ENCODE data around the gene MORN1. TPM values are rescaled to one million over a fixed set of nuclear protein-coding genes. Genes with fewer than 3 reads are reported as not detected.
A peak's percentile ranks its signal among the peaks of the same experiment; 100 is the strongest.

Gene MORN1
- total and polyA plus RNA-seq, 8 donors, result 2.6 to 18.1 (median 5.7) TPM

DNA sequence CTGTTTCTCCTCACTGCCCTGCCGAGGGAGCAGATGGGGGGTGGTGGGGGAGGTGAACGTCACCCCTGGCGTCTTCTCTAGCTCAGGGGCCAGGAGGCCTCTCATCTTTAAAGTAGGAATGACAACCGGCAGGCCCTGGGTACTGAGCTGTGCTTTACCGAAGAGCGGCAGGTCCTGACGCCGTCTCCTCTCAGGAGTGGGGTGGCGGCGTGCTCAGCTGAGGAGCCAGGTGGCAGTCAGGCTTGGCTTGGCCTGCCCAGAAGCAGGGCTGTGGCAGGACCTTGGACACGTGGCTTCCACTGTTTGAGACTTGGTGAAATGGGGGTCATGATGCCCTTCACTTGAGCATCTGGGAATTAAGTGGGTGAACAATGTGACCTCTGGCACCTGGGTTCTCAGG is 3.4 kb upstream of the MORN1 start:
- H3K4me3 ChIP-seq, result peak overlapping the region in 1 of 4 donors; percentile 100
- H3K36me3 ChIP-seq, result peaks cover 36 to 67% (median 61%) of the 10 kb centered on the region in 4 donors
- H3K27me3 ChIP-seq, result no peaks in the 10 kb centered on the region
- 59 to 78% (median 59%) methylated on average over 8 to 11 of the region's 11 CpGs for WGBS, 5 donors
- no peak for DNase-seq
- peak overlapping the region in 4 of 5 donors; percentile 9 to 32 (median 28) for H3K27ac ChIP-seq
- intact Hi-C loops (cut with DNase I; ENCODE audit: low total_unique reads), result no loop called here
- peaks cover 38 to 59% (median 48%) of the 10 kb centered on the region in 4 donors for H3K4me1 ChIP-seq
- TF ChIP-seq POLR2AphosphoS5 (IDR thresholded peaks at IDR 0.05) (no peak), EP300 (IDR thresholded peaks at IDR 0.05) (no peak), POLR2A (IDR thresholded peaks at IDR 0.05) (no peak)
- TF ChIP-seq, protein P1, sequence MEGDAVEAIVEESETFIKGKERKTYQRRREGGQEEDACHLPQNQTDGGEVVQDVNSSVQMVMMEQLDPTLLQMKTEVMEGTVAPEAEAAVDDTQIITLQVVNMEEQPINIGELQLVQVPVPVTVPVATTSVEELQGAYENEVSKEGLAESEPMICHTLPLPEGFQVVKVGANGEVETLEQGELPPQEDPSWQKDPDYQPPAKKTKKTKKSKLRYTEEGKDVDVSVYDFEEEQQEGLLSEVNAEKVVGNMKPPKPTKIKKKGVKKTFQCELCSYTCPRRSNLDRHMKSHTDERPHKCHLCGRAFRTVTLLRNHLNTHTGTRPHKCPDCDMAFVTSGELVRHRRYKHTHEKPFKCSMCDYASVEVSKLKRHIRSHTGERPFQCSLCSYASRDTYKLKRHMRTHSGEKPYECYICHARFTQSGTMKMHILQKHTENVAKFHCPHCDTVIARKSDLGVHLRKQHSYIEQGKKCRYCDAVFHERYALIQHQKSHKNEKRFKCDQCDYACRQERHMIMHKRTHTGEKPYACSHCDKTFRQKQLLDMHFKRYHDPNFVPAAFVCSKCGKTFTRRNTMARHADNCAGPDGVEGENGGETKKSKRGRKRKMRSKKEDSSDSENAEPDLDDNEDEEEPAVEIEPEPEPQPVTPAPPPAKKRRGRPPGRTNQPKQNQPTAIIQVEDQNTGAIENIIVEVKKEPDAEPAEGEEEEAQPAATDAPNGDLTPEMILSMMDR (IDR thresholded peaks at IDR 0.05), result no peak
- H3K9me3 ChIP-seq, result no peaks in the 10 kb centered on the region

DNA sequence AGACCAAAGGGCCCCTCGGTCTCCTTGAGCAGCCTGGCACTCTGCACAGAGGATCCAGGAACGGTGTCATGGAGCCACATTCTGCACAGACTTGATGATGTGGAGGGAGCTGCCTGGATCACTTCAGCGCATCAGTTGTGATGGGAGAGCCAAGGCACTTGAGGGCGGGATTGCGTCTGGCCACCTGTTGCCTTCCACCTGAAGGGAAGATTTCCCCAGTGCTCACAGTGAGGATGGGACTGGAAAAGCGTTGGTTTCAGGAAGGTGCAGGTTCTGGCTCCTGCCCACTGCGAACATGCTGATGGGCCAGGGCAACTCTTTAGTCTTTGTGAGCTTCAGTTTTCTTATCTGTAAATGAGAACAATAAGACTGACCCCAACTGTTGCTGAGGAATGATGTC is 2.9 kb upstream of the MORN1 start:
- peak overlapping the region in 3 of 5 donors; percentile 27 to 32 (median 30) for H3K27ac ChIP-seq
- H3K4me1 ChIP-seq, result peaks cover 38 to 60% (median 49%) of the 10 kb centered on the region in 4 donors
- no peaks in the 10 kb centered on the region for H3K27me3 ChIP-seq
- no peak for TF ChIP-seq POLR2AphosphoS5 (IDR thresholded peaks at IDR 0.05)
- no peak for TF ChIP-seq POLR2A (IDR thresholded peaks at IDR 0.05)
- TF ChIP-seq EP300 (IDR thresholded peaks at IDR 0.05), result no peak
- TF ChIP-seq, protein P1 (IDR thresholded peaks at IDR 0.05), result no peak
- intact Hi-C loops (cut with DNase I; ENCODE audit: low total_unique reads), result no loop called here
- DNase-seq, result no peak
- peak overlapping the region in 1 of 4 donors; percentile 100 for H3K4me3 ChIP-seq
- no peaks in the 10 kb centered on the region for H3K9me3 ChIP-seq
- WGBS, 5 donors, result 87 to 93% (median 88%) methylated on average over 5 to 7 of the region's 7 CpGs
- H3K36me3 ChIP-seq, result peaks cover 30 to 62% (median 56%) of the 10 kb centered on the region in 4 donors

DNA sequence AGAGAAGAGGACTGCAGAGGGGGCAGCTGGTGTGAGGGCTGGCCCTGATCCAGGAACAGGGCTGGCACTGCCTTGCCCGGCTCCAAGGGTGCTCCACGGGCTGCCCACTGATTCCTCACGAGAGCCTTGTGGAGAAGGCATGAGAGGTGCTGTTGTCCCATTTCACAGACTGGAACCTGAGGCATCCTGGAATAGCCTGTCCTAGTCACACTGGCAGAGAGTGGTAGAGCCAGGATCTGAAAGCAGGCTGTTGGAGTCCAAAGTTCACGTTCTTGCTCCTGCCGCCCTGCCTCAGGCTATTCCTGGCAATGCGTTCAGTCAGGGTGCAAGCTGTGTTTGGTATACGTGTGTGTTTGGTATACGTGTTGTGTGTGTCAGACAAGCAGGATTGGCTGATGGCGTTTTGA is 2.1 kb upstream of the MORN1 start:
- peak overlapping the region in 3 of 4 donors; percentile 82 to 100 (median 94) for H3K4me3 ChIP-seq
- no peaks in the 10 kb centered on the region for H3K27me3 ChIP-seq
- peaks cover 38 to 56% (median 49%) of the 10 kb centered on the region in 4 donors for H3K4me1 ChIP-seq
- intact Hi-C loops (cut with DNase I; ENCODE audit: low total_unique reads), result no loop called here
- DNase-seq, result peak in 1 of 2 donors; percentile 62
- H3K27ac ChIP-seq, result peak overlapping the region in 4 of 5 donors; percentile 29 to 88 (median 42)
- peaks cover 24 to 54% (median 48%) of the 10 kb centered on the region in 4 donors for H3K36me3 ChIP-seq
- TF ChIP-seq EP300 (IDR thresholded peaks at IDR 0.05) (no peak), POLR2AphosphoS5 (IDR thresholded peaks at IDR 0.05) (peak in 1 of 3 donors; percentile 15)
- WGBS, 5 donors, result 36 to 67% (median 43%) methylated on average over 9 of the region's 9 CpGs
- no peaks in the 10 kb centered on the region for H3K9me3 ChIP-seq

DNA sequence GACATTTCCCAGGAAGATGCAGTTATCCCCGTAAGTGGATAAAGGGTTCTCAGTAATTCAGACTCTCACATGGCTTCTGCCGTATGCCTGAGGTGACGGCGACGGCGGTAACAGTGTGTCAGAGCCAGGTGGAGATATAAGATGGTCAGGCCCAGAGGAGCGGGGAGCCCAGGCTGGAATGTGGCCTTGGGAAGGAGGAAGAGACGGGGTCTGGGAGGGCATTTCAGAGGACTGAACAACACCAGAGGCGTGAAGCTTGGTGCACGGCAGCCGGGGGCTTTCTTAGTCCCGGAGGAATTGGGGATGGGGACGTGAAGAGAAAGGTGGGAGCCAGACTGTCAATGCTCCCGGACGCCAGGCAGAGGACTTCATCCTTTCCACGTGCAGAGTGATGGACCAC is 1.3 kb upstream of the MORN1 start:
- no peak for DNase-seq
- peaks cover 17 to 52% (median 44%) of the 10 kb centered on the region in 4 donors for H3K36me3 ChIP-seq
- H3K27me3 ChIP-seq, result no peaks in the 10 kb centered on the region
- H3K4me3 ChIP-seq, result peak overlapping the region; percentile 82 to 100 (median 94)
- no peaks in the 10 kb centered on the region for H3K9me3 ChIP-seq
- TF ChIP-seq POLR2AphosphoS5 (IDR thresholded peaks at IDR 0.05), result no peak
- TF ChIP-seq, protein P1 (IDR thresholded peaks at IDR 0.05), result no peak
- no peak for TF ChIP-seq EP300 (IDR thresholded peaks at IDR 0.05)
- no peak for TF ChIP-seq POLR2A (IDR thresholded peaks at IDR 0.05)
- intact Hi-C loops (cut with DNase I; ENCODE audit: low total_unique reads), result no loop called here
- H3K4me1 ChIP-seq, result peaks cover 38 to 56% (median 49%) of the 10 kb centered on the region in 4 donors
- WGBS, 5 donors, result 33 to 48% (median 35%) methylated on average over 16 of the region's 16 CpGs
- peak overlapping the region in 4 of 5 donors; percentile 88 to 99 (median 91) for H3K27ac ChIP-seq

DNA sequence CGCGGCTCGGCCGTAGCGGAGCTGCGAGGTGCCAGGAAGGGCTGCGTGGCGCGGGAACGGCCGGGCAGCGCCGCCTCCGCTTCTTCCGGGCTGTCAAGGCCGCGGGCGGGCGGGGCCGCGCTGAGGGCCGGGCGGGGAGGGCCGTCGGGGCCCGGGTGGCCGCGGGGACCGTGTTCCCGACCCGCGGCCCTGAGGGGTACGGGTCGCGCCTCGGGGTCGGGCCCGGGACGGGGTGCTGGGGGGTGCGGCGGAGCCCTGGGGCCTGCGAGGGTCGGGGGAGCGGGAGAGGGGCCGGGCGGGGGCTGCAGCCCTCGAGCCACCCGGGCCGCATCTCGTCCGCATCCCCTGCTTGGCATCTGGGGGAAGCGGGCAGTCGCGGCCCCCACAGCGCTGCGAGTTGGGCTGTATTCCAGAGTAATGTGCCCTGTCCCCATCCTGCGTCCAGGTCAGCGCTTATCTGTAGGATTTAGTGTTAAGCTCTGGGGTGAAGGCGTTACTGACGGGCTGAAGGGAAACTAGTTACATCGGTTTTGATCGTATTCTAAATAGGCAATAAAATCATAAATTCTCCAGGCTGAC is 666 bp upstream of the MORN1 start:
- peaks cover 38 to 55% (median 49%) of the 10 kb centered on the region in 4 donors for H3K4me1 ChIP-seq
- TF ChIP-seq, protein P1 (IDR thresholded peaks at IDR 0.05), result no peak
- no peak for TF ChIP-seq EP300 (IDR thresholded peaks at IDR 0.05)
- no peak for TF ChIP-seq POLR2AphosphoS5 (IDR thresholded peaks at IDR 0.05)
- TF ChIP-seq POLR2A (IDR thresholded peaks at IDR 0.05), result no peak
- H3K27ac ChIP-seq, result peak overlapping the region; percentile 88 to 99 (median 92)
- no peaks in the 10 kb centered on the region for H3K27me3 ChIP-seq
- DNase-seq, result peak in 1 of 2 donors; percentile 38
- peaks cover 11 to 52% (median 43%) of the 10 kb centered on the region in 4 donors for H3K36me3 ChIP-seq
- intact Hi-C loops (cut with DNase I; ENCODE audit: low total_unique reads), result no loop called here
- no peaks in the 10 kb centered on the region for H3K9me3 ChIP-seq
- 0% methylated on average over 23 to 62 of the region's 62 CpGs for WGBS, 5 donors
- peak overlapping the region; percentile 82 to 100 (median 94) for H3K4me3 ChIP-seq
